Inferior parietal cortex (tissue), 1 donor: ENCODE data around the gene DEPDC7.
"Not testable (repeated sequence)": the region's sequence is repeated elsewhere in the genome, so short reads cannot be mapped to it uniquely, and the experiment has no call there.

Experiments used
- DNase-seq: peaks from one replicate; pipeline ENCODE4 v3.0.0-alpha.2; 2016; ENCODE audit errors: extremely low spot score

The DEPDC7 gene

GRCh38 chr11:33015621-33016551, at the start of gene DEPDC7:
DEPDC7 (plus strand) TSS chr11:33015878; CDS start chr11:33015956, 78 bp downstream.
- peak; percentile 88 for DNase-seq

- DNase-seq = no peak
These were observed 47.1 kb upstream of the DEPDC7 start for GRCh38 chr11:32968541-32968940.

- DNase-seq = not testable (repeated sequence)
These were observed 43.4 kb upstream of the DEPDC7 start for GRCh38 chr11:32972233-32972632.

- DNase-seq = no peak
These were observed 42.9 kb upstream of the DEPDC7 start for GRCh38 chr11:32972781-32973180.

GRCh38 chr11:32982626-32983025, 33.1 kb upstream of the DEPDC7 start:
- DNase-seq = no peak

- DNase-seq = no peak
These were observed 32.2 kb upstream of the DEPDC7 start for GRCh38 chr11:32983506-32983905.

GRCh38 chr11:32985600-32985999, 30.1 kb upstream of the DEPDC7 start:
- DNase-seq = no peak

- no peak for DNase-seq
These were observed 27.8 kb upstream of the DEPDC7 start for GRCh38 chr11:32987851-32988250.

GRCh38 chr11:32990481-32990880, 25.2 kb upstream of the DEPDC7 start:
- DNase-seq = no peak

GRCh38 chr11:32991427-32991826, 24.3 kb upstream of the DEPDC7 start:
- DNase-seq = no peak

- DNase-seq = no peak
These were observed 23.8 kb upstream of the DEPDC7 start for GRCh38 chr11:32991898-32992297.

GRCh38 chr11:33000181-33000580, 15.5 kb upstream of the DEPDC7 start:
- DNase-seq = no peak

GRCh38 chr11:33001281-33001680, 14.4 kb upstream of the DEPDC7 start:
- DNase-seq = no peak

GRCh38 chr11:33001751-33002542, 13.7 kb upstream of the DEPDC7 start:
- DNase-seq = no peak

- no peak for DNase-seq
These were observed 10.5 kb upstream of the DEPDC7 start for GRCh38 chr11:33005175-33005574.

- DNase-seq = no peak
These were observed 9.7 kb upstream of the DEPDC7 start for GRCh38 chr11:33006010-33006409.

GRCh38 chr11:33013755-33014154, 1.9 kb upstream of the DEPDC7 start:
- DNase-seq = no peak

- no peak for DNase-seq
These were observed 976 bp downstream of the DEPDC7 start for GRCh38 chr11:33016654-33017053.

GRCh38 chr11:33017478-33017877, 1.8 kb downstream of the DEPDC7 start:
- no peak for DNase-seq

- no peak for DNase-seq
These were observed 2.3 kb downstream of the DEPDC7 start for GRCh38 chr11:33017965-33018364.

GRCh38 chr11:33018840-33019239, 3.2 kb downstream of the DEPDC7 start:
- no peak for DNase-seq

- no peak for DNase-seq
These were observed 5.8 kb downstream of the DEPDC7 start for GRCh38 chr11:33021501-33021900.

GRCh38 chr11:33021937-33022336, 6.3 kb downstream of the DEPDC7 start:
- no peak for DNase-seq
